NCI-H345 treated with DMSO at 0.1 percent for 48 hours (cell line): Measurements from ENCODE around the gene GLYATL3.
A peak's percentile ranks its signal among the peaks of the same experiment; 100 is the strongest.

ENCODE experiments used
- DNase-seq: peaks from one replicate; lab custom pipeline; 2025; ENCODE audit not compliant: unreplicated experiment; lab: John Stamatoyannopoulos, UW

Gene GLYATL3

DNA sequence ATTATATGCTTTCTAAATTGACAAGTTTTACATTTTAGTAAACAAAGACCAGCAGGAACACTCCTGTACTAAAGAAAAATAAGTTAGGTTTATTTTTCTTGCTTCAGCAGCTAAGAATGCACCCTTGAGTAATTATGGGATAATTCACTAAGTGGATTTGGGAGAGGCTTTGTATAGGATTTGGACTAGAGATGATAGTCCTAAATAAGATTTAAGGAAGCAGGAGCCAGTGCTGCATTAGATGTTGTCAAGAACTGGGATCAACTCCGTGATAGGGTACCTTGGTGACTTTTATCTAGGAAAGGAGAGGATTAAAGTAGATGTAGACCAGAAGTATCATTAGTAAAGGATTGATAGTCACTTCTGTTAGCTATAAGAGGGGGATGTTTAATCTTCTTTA lies 46.6 kb downstream of the GLYATL3 start:
- DNase-seq, result no peak

DNA sequence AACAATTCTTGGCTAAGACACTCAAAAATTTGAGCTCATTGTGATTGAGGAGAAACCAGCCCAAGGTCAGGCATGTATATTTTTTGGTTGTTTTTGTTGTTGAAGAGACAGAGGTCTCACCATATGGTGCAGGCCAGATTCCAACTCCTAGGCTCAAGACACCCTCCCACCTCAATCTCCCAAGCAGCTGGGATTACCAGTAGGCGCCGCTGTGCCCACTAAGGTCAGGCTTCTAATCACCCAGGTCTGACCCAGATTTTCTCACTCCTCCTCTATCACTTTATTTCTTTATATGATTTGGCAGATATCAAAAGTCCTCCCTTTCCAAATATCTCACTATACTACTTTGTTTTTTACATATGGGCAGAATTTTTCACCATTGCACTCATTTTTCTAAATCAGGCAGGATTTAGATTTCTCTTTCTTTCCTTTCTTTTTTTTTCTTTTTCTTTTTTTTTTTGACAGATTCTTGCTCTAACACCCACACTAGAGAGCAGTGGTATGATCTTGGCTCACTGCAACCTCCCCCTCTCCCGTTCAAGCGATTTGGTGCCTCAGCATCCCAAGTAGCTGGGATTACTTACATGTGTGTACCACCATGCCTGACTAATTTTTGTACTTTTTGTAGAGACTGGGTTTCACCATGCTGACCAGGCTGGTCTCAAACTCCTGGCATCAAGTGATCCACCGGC lies 49.0 kb downstream of the GLYATL3 start:
- DNase-seq, result no peak

DNA sequence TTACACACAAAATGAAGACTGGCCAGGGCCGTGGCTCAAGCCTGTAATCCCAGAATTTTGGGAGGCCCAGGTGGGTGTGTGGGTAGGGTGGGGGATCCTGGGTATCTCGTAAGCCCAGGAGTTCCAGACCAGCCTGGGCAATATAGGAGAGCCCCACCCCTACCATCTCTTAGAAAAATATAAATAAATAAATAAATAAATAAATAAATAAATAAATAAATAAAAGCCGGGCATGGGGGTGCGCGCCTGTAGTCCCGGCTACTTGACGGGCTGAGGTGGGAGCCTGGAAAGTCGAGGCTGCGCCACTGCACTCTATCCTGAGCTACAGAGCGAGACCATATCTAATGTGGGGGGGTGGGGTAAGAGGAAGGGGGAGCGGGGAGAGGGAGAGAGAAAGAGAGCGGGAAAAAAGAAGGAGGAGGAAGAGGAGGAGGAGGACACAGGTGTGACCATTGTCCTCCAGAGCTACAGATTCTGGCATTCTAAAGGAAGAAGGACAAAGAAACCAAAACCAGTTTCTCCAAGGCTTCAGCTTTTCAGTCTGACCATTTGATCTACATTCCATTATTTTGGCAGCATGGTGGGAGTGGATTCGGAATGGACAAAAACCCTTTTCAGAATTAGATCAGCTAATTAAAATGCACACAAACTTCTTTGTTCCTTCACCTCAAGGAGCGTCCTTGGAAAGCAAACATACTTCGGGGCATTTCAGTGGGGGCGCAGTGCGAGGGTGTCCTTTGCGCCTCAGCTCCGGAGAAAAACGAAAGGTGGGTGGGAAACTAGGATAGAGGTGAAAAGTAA lies 50.2 kb downstream of the GLYATL3 start:
- DNase-seq, result no peak

DNA sequence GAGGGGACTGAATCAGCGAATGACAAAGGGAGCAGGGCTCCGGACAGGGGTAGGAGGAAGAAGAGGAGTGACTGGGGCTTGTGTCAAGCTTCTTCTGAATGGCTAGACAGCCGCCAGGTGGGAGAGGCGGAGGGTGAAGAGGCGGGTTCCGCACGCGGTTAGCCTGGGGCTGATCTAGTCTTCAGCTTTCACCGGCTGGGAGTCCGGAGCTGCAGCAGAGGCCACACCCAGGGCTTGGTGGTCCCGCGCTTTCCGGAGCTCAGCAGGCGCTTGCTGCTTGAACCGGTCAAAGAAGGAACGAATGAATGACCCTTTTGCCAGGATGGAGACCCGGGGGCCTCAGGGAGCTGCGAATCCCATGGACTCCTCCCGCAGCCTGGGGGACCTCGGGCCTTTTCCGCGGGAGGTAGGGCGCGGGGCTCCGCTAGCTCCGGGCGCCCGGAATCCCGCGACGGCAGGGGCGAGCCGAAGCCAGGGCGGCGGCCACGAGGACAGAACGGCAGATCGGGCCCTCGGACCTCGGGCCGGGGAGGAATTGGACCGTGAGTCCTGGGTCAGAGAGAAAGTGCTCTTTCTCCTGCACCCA lies 50.9 kb downstream of the GLYATL3 start, which contains the start of gene C6orf141:
Gene C6orf141 (plus strand): TSS at position 177 of the 586 bp plus-strand sequence. CDS start 125 bp downstream, at position 302.
- peak; percentile 15 for DNase-seq

DNA sequence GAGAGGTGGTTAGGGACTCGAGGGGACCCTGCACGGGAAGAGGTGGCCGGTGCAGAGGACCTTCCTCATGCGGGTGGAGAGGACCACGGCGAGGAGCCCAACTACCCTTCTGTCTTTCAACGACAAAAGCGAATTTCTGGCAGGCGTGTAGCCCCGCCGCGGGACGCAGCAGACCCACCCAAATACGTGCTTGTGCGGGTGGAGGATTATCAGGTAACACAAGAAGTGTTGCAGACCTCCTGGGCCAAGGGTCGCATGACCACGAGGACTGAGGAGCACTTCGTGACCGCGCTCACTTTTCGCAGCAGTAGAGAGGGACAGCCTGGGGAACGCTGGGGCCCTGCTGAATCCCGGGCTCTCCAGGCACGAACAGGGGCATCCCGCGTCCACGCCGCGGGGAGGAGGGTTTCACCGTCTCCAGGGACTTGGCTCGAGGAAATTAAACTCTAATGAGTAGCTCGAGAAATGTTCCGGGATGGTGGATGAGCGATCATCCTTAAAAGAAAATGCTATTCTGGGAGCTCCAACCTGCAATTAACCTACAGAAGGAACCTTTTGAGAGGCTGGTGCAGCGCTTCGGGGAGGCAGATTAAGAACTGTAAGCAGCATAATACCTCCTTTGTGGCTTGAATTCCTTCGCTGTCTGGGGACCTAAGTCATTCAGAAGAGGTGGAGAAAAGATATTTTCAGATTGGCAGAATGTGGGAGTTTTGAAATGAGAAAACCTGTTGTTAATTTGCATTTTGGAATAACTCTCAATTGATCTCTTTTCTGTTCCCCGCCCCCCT lies 51.5 kb downstream of the GLYATL3 start:
- peak; percentile 20 for DNase-seq

DNA sequence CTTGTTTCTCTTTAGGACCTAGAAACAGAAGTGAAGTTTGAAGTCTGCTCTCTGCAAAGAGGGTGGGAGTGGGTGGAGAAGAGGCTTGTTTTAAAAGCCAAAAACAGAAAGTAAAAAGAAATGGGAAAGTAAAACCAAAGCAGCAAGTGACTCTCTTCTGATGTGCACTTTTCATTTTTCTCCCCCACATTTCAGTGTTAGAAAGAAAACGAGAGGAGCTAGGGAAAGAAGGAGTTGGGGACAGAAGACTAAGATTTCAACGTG lies 52.1 kb downstream of the GLYATL3 start:
- no peak for DNase-seq

DNA sequence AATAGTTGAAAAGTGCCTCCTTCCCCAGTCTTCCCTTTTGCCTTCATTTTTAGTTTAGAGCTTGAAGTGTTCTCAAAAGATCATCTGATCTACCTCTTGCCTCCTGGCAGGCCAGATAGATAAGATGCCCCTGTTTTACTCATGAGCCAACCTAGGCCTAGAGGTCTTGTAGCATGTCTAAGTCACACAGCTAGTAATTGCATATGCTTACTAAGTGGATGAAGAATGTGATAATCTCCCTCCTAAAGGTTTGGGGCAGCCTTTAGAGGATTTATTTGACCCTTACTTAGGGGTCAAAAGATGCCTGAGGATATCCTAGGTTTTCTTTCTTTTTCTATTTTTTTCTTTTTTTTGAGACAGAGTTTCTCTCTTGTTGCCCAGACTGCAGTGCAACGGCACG lies 52.9 kb downstream of the GLYATL3 start:
- no peak for DNase-seq

GRCh38 chr6:49553384-49553783 lies 53.7 kb downstream of the GLYATL3 start:
- DNase-seq, result no peak

DNA sequence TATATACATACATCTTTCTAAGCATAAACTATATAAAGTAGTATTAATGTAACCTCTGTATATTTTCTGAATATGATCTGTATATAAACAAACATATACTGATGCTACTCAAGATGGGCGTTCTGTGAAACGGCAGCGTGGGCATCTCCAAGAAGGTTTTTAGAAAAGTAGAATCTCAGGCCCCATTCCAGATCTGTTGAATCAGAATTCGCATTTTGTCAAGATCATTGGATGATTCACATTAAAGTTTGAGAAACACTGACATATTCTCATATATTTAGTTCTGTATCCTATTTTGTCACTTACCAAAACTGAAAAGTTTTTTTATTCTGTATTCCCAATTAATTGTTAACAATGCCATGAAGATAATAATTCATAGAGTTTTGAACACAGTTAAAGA lies 56.2 kb downstream of the GLYATL3 start:
- DNase-seq, result no peak

DNA sequence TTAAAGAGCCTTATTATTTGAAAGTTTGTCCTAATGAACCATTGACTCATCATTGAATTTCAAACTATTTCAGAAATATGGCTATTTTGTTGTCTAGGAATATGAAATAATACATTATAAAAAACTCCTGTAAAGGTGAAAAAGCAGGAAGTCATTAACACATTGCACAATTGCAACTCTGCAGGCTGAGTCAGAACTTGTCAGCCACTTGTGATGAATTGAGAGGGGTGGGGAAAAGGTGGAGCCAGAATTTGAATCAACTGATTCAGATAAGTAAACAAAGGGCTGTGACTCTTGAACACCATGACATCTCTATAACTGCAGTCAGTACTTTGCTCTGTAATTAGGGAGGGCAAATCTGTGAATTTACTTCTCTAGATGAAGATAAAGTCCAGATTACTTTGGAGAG lies 56.7 kb downstream of the GLYATL3 start:
- DNase-seq, result peak; percentile 34

DNA sequence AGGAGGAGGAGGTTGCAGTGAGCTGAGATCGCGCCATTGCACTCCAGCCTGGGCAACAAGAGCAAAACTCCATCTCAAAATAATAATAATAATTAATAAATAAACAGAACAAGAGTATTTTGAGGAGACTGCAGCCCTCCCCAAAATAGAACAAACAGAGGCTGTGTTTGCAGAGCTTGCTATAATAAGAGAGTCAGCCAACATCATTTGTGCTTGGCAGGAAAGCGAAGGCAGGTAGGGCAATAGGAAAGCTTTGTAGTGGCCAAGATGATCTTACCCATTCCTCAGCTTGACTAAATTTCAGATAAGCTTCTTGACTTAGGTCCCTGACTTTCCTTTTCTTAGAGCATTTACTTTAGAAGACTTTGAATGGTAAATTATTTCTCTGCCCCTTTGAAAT lies 57.5 kb downstream of the GLYATL3 start:
- DNase-seq, result no peak

DNA sequence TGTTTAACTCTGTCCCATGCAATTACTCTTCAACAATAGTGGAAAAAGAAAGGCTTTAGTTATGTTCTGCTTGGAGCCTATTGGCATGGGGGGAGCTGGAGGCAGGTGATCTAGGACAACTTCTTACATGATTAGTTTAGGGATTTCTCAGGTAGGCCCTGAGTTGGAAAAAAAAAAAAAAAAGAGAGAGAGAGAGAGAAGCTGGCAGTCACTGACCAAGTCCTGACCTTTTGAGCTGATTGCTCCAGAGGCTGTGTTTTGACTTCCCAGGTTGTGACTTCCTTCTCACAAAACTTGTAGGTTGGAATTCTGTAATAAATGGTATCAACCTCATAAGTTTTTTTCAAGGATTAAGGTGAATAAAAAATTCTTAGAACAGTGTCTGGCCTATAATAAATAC lies 58.5 kb downstream of the GLYATL3 start:
- DNase-seq, result no peak

- no peak for DNase-seq
Observed at GRCh38 chr6:49563006-49563886, 63.5 kb downstream of the GLYATL3 start.

GRCh38 chr6:49564552-49564951 lies 64.8 kb downstream of the GLYATL3 start:
- DNase-seq, result no peak

DNA sequence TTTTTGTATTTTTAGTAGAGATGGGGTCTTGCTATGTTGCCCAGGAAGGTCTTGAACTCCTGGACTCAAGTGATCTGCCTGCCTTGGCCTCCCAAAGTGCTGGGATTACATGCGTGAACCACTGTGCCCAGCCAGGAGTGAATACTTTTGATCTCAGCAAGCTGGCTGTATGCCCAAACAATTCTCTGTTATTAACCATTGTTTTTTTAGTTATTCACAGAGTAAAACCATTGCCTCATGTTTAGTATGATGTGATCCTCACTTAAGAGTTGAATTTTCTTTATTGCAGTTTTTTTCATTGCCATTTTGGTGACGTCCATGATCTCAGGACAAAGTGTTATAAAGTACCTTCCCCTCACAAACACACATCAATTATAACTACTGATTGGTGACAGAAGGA lies 65.5 kb downstream of the GLYATL3 start:
- DNase-seq, result no peak

DNA sequence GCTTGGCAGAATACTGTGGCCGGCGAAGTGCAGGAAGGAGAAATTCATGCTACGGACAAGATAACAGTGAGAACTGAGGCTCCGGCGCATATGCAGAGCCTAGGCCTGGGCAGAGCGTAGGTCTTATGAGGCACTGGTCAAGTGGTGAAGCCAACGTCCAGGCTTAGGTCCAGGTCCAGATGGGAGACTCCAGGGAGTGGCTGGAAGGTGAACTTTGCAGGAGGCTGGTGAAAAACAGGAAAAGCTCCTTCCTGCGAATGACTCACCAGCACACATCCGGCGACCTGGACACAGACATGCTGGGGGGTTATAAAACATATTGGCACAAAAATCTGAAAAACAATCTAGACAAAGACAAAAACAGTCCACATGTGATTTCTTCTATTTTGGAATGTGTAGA lies 66.1 kb downstream of the GLYATL3 start:
- no peak for DNase-seq

DNA sequence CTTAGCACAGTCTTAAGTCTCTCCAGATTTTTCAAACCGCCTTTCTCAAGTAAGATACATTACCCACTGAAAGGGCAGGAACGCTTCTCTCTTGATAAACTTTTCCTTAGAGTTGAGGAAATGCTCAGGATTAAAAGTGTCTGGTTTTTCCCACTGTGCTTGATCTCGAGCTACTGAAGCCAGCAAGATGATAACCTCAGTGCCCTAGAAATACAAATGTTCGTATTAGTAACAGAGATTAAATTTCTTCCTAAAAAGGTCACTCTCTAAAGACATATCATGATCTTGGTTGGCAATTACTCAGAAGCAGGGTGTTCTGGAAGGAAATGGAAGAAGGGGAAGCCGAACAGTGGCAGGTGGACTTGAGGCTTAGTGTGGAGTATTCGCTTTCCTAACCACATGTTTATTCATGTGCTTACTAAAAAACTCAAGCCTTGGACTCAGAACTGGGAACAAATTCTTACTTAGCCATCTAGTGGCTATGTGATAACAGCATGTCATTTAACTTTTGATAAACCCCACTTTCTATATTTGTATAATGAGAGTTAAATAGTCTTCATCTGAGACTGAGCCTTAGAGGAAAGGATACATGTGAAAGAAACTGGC lies 70.9 kb downstream of the GLYATL3 start:
- no peak for DNase-seq

GRCh38 chr6:49576618-49577017 lies 76.9 kb downstream of the GLYATL3 start:
- no peak for DNase-seq
